Neural progenitor cell (in vitro differentiated cells): ENCODE results near the gene FOXO1.

ENCODE experiments used
- EZH2 ChIP-seq: fragments of 200-600 bp; sonication (generic); IDR thresholded peaks from 2 replicates; pipeline ENCODE4 v1.6.1; 2017; ENCODE audit warnings: antibody characterized with exemption, mild to moderate bottlenecking, moderate library complexity
- EZH2phosphoT487 ChIP-seq: fragments of 200-600 bp; sonication (generic); IDR thresholded peaks from 2 replicates; pipeline ENCODE4 v1.6.1; 2017; ENCODE audit warnings: antibody characterized with exemption
- TF ChIP-seq, protein P1 (sequence below): fragments of 200-600 bp; sonication (generic); IDR thresholded peaks from 2 replicates; pipeline ENCODE4 v1.5.1; 2017; ENCODE audit warnings: antibody characterized with exemption, mild to moderate bottlenecking

DNA sequence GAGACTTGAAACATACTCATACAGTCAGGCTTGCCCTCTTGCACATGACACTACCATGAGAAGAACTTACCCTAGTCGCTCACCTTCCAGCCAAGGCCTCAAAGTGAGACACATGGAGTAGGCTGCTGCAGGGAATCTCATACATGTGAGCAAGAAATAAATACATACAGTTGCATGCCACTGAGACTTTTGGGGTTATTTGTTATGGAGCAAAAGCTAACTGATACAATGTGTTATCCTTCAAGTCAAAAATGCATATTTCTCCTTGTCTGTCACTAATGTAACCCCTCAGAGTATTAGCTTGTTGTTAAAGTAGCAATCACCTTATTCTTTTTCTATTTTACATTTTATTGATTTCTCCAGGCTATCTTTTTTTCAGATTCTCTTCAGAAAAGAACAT lies 58.1 kb downstream of the FOXO1 start:
- TF ChIP-seq, protein P1, sequence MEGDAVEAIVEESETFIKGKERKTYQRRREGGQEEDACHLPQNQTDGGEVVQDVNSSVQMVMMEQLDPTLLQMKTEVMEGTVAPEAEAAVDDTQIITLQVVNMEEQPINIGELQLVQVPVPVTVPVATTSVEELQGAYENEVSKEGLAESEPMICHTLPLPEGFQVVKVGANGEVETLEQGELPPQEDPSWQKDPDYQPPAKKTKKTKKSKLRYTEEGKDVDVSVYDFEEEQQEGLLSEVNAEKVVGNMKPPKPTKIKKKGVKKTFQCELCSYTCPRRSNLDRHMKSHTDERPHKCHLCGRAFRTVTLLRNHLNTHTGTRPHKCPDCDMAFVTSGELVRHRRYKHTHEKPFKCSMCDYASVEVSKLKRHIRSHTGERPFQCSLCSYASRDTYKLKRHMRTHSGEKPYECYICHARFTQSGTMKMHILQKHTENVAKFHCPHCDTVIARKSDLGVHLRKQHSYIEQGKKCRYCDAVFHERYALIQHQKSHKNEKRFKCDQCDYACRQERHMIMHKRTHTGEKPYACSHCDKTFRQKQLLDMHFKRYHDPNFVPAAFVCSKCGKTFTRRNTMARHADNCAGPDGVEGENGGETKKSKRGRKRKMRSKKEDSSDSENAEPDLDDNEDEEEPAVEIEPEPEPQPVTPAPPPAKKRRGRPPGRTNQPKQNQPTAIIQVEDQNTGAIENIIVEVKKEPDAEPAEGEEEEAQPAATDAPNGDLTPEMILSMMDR, result no peak
- TF ChIP-seq EZH2phosphoT487 (no peak), EZH2 (no peak)
